ENCODE data around the gene RD3L. TPM values are rescaled to one million over a fixed set of nuclear protein-coding genes. Genes with fewer than 3 reads are reported as not detected.
A peak's percentile ranks its signal among the peaks of the same experiment; 100 is the strongest.

The RD3L gene
- total and polyA plus RNA-seq, 2 of the 13 experiments (the other 11 are each of a cell fraction or from before 2014, with no cell fraction given), result not detected

DNA sequence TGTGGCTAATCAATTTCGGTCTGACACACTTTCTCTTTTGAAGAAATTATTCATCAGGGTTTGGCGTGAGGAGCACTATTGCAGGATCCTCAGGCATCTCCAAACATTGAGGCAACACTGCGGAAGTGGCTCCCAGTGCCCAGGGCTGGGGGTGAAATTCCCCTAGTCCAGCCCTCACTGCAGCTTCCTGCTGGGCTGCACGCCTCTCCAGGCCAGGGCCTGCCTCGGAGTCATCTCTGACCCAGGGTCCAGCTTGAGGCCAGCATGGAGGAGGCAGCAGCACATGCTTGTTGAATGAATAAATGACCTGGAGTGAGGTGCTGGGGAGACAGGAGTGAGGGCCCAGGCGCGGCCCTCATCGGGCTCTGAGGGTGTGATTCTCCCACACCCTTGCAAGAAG lies 50.1 kb downstream of the RD3L start (continued):
- TF ChIP-seq, protein P1, sequence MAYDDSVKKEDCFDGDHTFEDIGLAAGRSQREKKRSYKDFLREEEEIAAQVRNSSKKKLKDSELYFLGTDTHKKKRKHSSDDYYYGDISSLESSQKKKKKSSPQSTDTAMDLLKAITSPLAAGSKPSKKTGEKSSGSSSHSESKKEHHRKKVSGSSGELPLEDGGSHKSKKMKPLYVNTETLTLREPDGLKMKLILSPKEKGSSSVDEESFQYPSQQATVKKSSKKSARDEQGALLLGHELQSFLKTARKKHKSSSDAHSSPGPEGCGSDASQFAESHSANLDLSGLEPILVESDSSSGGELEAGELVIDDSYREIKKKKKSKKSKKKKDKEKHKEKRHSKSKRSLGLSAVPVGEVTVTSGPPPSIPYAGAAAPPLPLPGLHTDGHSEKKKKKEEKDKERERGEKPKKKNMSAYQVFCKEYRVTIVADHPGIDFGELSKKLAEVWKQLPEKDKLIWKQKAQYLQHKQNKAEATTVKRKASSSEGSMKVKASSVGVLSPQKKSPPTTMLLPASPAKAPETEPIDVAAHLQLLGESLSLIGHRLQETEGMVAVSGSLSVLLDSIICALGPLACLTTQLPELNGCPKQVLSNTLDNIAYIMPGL (CRISPR knock-in tag; IDR thresholded peaks at IDR 0.05; ENCODE audit: borderline replicate concordance in 1 of 2, low read depth in 1 of 2), result no peak
- TF ChIP-seq, protein P2, sequence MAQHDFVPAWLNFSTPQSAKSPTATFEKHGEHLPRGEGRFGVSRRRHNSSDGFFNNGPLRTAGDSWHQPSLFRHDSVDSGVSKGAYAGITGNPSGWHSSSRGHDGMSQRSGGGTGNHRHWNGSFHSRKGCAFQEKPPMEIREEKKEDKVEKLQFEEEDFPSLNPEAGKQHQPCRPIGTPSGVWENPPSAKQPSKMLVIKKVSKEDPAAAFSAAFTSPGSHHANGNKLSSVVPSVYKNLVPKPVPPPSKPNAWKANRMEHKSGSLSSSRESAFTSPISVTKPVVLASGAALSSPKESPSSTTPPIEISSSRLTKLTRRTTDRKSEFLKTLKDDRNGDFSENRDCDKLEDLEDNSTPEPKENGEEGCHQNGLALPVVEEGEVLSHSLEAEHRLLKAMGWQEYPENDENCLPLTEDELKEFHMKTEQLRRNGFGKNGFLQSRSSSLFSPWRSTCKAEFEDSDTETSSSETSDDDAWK (CRISPR knock-in tag; IDR thresholded peaks at IDR 0.05), result no peak
- TF ChIP-seq ZFP1 (CRISPR knock-in tag; IDR thresholded peaks at IDR 0.05) (no peak), ZNF230 (CRISPR knock-in tag; IDR thresholded peaks at IDR 0.05) (no peak), SATB2 (CRISPR knock-in tag; IDR thresholded peaks at IDR 0.05) (no peak), ZNF678 (CRISPR knock-in tag; IDR thresholded peaks at IDR 0.05) (no peak), KDM6A (CRISPR knock-in tag; IDR thresholded peaks at IDR 0.05; ENCODE audit: low read depth) (no peak), ZMYM3 (CRISPR knock-in tag; IDR thresholded peaks at IDR 0.05) (peak; percentile 99), KDM3A (CRISPR knock-in tag; IDR thresholded peaks at IDR 0.05; ENCODE audit: low read depth) (peak; percentile 57; the same call in 1 of the 2 replicates), ZNF652 (CRISPR knock-in tag; IDR thresholded peaks at IDR 0.05; ENCODE audit: borderline replicate concordance, low read depth) (no peak), CENPT (CRISPR knock-in tag; IDR thresholded peaks at IDR 0.05; ENCODE audit: low read depth) (no peak), RBFOX2 (IDR thresholded peaks at IDR 0.05; ENCODE audit: low read depth, low read length) (no peak), ZNF331 (CRISPR knock-in tag; IDR thresholded peaks at IDR 0.05) (peak; percentile 58; the same call in 1 of the 2 replicates), THAP11 (CRISPR knock-in tag; IDR thresholded peaks at IDR 0.05) (no peak), ZBTB7B (CRISPR knock-in tag; IDR thresholded peaks at IDR 0.05) (no peak), HNRNPH1 (optimal IDR thresholded peaks at IDR 0.05; ENCODE audit: low read depth, low read length) (no peak), ZFP37 (CRISPR knock-in tag; IDR thresholded peaks at IDR 0.05; ENCODE audit: borderline replicate concordance) (no peak), MED1 (CRISPR knock-in tag; IDR thresholded peaks at IDR 0.05) (peak; percentile 71; the same call in 1 of the 2 replicates), ZNF563 (CRISPR knock-in tag; IDR thresholded peaks at IDR 0.05) (no peak), ZNF30 (CRISPR knock-in tag; IDR thresholded peaks at IDR 0.05) (no peak), ELF1 (CRISPR knock-in tag; IDR thresholded peaks at IDR 0.05) (peak; percentile 68), ZNF761 (CRISPR knock-in tag; conservative IDR thresholded peaks at IDR 0.05) (no peak)
- TF ChIP-seq, protein P3, sequence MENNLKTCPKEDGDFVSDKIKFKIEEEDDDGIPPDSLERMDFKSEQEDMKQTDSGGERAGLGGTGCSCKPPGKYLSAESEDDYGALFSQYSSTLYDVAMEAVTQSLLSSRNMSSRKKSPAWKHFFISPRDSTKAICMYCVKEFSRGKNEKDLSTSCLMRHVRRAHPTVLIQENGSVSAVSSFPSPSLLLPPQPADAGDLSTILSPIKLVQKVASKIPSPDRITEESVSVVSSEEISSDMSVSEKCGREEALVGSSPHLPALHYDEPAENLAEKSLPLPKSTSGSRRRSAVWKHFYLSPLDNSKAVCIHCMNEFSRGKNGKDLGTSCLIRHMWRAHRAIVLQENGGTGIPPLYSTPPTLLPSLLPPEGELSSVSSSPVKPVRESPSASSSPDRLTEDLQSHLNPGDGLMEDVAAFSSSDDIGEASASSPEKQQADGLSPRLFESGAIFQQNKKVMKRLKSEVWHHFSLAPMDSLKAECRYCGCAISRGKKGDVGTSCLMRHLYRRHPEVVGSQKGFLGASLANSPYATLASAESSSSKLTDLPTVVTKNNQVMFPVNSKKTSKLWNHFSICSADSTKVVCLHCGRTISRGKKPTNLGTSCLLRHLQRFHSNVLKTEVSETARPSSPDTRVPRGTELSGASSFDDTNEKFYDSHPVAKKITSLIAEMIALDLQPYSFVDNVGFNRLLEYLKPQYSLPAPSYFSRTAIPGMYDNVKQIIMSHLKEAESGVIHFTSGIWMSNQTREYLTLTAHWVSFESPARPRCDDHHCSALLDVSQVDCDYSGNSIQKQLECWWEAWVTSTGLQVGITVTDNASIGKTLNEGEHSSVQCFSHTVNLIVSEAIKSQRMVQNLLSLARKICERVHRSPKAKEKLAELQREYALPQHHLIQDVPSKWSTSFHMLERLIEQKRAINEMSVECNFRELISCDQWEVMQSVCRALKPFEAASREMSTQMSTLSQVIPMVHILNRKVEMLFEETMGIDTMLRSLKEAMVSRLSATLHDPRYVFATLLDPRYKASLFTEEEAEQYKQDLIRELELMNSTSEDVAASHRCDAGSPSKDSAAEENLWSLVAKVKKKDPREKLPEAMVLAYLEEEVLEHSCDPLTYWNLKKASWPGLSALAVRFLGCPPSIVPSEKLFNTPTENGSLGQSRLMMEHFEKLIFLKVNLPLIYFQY (CRISPR knock-in tag; IDR thresholded peaks at IDR 0.05; ENCODE audit: borderline replicate concordance), result no peak
